Measurements from ENCODE around the gene PTPRD. TPM values are rescaled to one million over a fixed set of nuclear protein-coding genes. Genes with fewer than 3 reads are reported as not detected.

The PTPRD gene
- total RNA-seq, 1 donor from 2014 or later = 75.7 TPM

DNA sequence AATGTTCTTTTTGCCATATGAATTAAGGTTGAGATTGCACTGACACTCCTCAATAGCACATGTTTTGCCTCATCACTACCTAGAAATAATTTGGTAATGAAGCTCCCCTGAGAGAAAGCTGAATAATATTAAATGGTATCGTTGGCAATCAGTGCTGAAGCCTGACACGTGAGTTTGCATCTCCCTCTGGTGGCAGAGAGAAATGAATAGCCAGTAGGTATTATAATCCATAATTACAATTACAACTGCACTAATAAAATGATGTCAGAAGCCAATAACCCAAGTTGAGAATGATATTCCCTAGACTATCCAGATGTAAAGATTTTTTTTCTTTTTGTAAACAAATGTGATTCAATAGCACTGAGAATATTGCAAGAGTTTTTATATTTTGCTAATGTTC lies 700.3 kb downstream of the PTPRD start:
- no peaks in the 10 kb centered on the region for H3K27me3 ChIP-seq (ENCODE audit: control insufficient read depth in 3 of 3, insufficient read depth in 3 of 3, low read length in 3 of 3)
- H3K9ac ChIP-seq (ENCODE audit: low read depth in 1 of 3, low read length in 3 of 3) = no peak overlapping the region
- H3K27ac ChIP-seq (ENCODE audit: low read depth, low read length) = no peak overlapping the region
- peaks cover 0 to 4% (median 2%) of the 10 kb centered on the region in 3 donors for H3K9me3 ChIP-seq (ENCODE audit: control insufficient read depth in 3 of 3, low read length in 3 of 3)
- H3K36me3 ChIP-seq (ENCODE audit: control insufficient read depth in 3 of 3, insufficient read depth in 3 of 3, low read length in 3 of 3) = no peaks in the 10 kb centered on the region
- no peak overlapping the region for H3K4me3 ChIP-seq (ENCODE audit: low read length in 3 of 3)
- no peaks in the 10 kb centered on the region for H3K4me1 ChIP-seq (ENCODE audit: control insufficient read depth in 3 of 3, insufficient read depth in 3 of 3, low read length in 3 of 3)

DNA sequence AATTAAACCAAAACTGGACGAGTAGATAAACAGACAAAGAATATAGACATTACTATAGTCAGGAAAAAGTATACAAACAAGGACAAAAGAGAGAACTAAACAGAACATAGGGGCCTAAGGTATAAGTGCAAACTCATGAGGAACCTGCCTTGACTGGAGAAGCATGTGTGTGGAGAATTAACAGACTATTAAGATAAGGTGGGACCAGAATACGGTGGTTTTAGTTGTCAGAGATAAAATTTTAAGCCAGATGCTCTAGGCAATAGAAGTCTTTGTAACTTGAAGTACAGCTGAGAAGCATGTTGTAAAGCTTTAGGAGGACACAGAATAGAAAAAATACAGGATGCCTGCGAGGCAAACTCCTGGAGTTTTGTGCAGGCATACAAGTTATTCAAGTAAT lies 707.1 kb downstream of the PTPRD start:
- no peak overlapping the region for H3K27ac ChIP-seq (ENCODE audit: low read depth, low read length)
- no peak overlapping the region for H3K4me3 ChIP-seq (ENCODE audit: low read length in 3 of 3)
- H3K27me3 ChIP-seq (ENCODE audit: control insufficient read depth in 3 of 3, insufficient read depth in 3 of 3, low read length in 3 of 3) = no peaks in the 10 kb centered on the region
- no peaks in the 10 kb centered on the region for H3K9me3 ChIP-seq (ENCODE audit: control insufficient read depth in 3 of 3, low read length in 3 of 3)
- no peak overlapping the region for H3K9ac ChIP-seq (ENCODE audit: low read depth in 1 of 3, low read length in 3 of 3)
- H3K4me1 ChIP-seq (ENCODE audit: control insufficient read depth in 3 of 3, insufficient read depth in 3 of 3, low read length in 3 of 3) = no peaks in the 10 kb centered on the region
- no peaks in the 10 kb centered on the region for H3K36me3 ChIP-seq (ENCODE audit: control insufficient read depth in 3 of 3, insufficient read depth in 3 of 3, low read length in 3 of 3)

DNA sequence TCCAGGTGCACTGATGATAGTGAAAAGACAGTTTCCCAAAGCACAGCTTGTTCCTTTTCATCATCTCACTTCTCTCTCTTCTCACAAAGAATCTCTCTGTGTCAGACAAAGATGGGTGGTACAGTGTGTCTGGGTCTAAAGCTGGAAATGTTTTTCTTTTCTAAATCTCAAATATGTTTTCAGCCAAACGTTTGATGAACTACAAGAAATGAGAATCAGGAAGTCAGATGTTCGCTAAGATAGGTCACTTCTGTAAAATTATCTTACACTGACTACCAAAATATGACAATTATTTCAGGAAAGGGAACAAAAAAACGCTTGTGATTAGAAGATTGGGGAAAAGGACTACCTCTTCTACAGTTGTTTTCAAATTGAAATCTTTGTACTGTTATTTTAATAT lies 708.8 kb downstream of the PTPRD start:
- H3K27me3 ChIP-seq (ENCODE audit: control insufficient read depth in 3 of 3, insufficient read depth in 3 of 3, low read length in 3 of 3) = no peaks in the 10 kb centered on the region
- H3K4me3 ChIP-seq (ENCODE audit: low read length in 3 of 3) = no peak overlapping the region
- H3K4me1 ChIP-seq (ENCODE audit: control insufficient read depth in 3 of 3, insufficient read depth in 3 of 3, low read length in 3 of 3) = no peaks in the 10 kb centered on the region
- H3K9ac ChIP-seq (ENCODE audit: low read depth in 1 of 3, low read length in 3 of 3) = no peak overlapping the region
- H3K36me3 ChIP-seq (ENCODE audit: control insufficient read depth in 3 of 3, insufficient read depth in 3 of 3, low read length in 3 of 3) = no peaks in the 10 kb centered on the region
- no peaks in the 10 kb centered on the region for H3K9me3 ChIP-seq (ENCODE audit: control insufficient read depth in 3 of 3, low read length in 3 of 3)
- H3K27ac ChIP-seq (ENCODE audit: low read depth, low read length) = no peak overlapping the region

DNA sequence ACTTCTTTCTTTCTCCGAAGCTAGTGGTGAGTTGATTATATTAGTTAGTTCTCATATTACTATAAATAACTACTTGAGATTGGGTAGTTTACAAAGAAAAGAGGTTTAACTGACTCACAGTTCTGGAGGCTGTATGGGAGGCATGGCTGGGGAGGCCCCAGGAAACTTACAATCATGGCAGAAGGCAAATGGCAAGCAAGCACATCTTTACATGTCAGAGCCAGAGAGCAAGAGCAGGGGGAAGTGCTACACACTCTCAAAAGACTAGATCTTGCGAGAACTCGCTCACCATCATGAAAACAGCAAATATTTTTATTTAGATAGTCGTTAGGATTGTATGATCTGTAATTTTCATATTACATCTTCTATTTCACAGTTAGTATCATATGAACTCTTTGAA lies 711.2 kb downstream of the PTPRD start:
- Histone ChIP-seq H3K36me3 (ENCODE audit: control insufficient read depth in 3 of 3, insufficient read depth in 3 of 3, low read length in 3 of 3) (no peaks in the 10 kb centered on the region), H3K27ac (ENCODE audit: low read depth, low read length) (no peak overlapping the region), H3K4me1 (ENCODE audit: control insufficient read depth in 3 of 3, insufficient read depth in 3 of 3, low read length in 3 of 3) (no peaks in the 10 kb centered on the region), H3K9ac (ENCODE audit: low read depth in 1 of 3, low read length in 3 of 3) (no peak overlapping the region), H3K4me3 (ENCODE audit: low read length in 3 of 3) (no peak overlapping the region), H3K27me3 (ENCODE audit: control insufficient read depth in 3 of 3, insufficient read depth in 3 of 3, low read length in 3 of 3) (no peaks in the 10 kb centered on the region), H3K9me3 (ENCODE audit: control insufficient read depth in 3 of 3, low read length in 3 of 3) (no peaks in the 10 kb centered on the region)

DNA sequence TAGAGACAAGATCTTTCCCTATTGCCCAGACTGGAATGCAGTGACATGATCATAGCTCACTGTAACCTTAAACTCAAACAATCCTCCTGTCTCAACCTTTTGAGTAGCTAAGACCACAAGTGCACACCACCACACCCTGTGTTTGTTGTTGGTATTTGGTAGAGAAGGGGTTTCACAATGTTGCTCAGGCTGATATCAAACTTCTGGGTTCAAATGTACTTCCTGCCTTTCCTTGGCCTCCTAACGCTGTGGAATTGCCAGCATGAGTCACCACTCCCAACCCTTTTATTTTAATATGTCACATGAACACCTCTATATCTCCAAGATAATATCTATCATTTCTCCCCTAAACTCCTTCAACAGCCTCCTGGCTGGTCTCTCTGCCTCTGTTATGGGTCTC lies 719.0 kb downstream of the PTPRD start:
- Histone ChIP-seq H3K36me3 (ENCODE audit: control insufficient read depth in 3 of 3, insufficient read depth in 3 of 3, low read length in 3 of 3) (no peaks in the 10 kb centered on the region), H3K9me3 (ENCODE audit: control insufficient read depth in 3 of 3, low read length in 3 of 3) (no peaks in the 10 kb centered on the region), H3K4me3 (ENCODE audit: low read length in 3 of 3) (no peak overlapping the region), H3K4me1 (ENCODE audit: control insufficient read depth in 3 of 3, insufficient read depth in 3 of 3, low read length in 3 of 3) (no peaks in the 10 kb centered on the region), H3K27ac (ENCODE audit: low read depth, low read length) (no peak overlapping the region), H3K27me3 (ENCODE audit: control insufficient read depth in 3 of 3, insufficient read depth in 3 of 3, low read length in 3 of 3) (no peaks in the 10 kb centered on the region), H3K9ac (ENCODE audit: low read depth in 1 of 3, low read length in 3 of 3) (no peak overlapping the region)

DNA sequence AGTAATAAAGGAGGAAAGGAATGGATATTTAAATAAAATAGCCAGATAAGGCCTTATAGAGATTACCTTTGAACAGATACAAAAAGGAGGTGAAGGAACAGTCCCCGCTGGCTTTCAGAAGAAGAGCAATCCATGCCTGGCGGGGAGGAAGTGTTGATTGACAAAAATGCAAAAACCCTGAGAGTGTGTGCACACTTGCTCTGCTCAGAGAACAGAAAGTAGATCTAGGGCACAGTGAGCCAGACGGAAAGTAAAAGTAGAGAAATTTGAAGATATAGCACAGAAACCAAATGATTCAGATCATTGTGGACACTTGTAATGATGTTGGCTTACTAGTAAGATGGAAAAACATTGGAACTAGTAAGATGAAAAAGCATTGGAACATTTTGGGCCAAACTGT lies 720.6 kb downstream of the PTPRD start:
- Histone ChIP-seq H3K27ac (ENCODE audit: low read depth, low read length) (no peak overlapping the region), H3K9me3 (ENCODE audit: control insufficient read depth in 3 of 3, low read length in 3 of 3) (no peaks in the 10 kb centered on the region), H3K27me3 (ENCODE audit: control insufficient read depth in 3 of 3, insufficient read depth in 3 of 3, low read length in 3 of 3) (no peaks in the 10 kb centered on the region), H3K4me1 (ENCODE audit: control insufficient read depth in 3 of 3, insufficient read depth in 3 of 3, low read length in 3 of 3) (no peaks in the 10 kb centered on the region), H3K9ac (ENCODE audit: low read depth in 1 of 3, low read length in 3 of 3) (no peak overlapping the region), H3K36me3 (ENCODE audit: control insufficient read depth in 3 of 3, insufficient read depth in 3 of 3, low read length in 3 of 3) (no peaks in the 10 kb centered on the region), H3K4me3 (ENCODE audit: low read length in 3 of 3) (no peak overlapping the region)

DNA sequence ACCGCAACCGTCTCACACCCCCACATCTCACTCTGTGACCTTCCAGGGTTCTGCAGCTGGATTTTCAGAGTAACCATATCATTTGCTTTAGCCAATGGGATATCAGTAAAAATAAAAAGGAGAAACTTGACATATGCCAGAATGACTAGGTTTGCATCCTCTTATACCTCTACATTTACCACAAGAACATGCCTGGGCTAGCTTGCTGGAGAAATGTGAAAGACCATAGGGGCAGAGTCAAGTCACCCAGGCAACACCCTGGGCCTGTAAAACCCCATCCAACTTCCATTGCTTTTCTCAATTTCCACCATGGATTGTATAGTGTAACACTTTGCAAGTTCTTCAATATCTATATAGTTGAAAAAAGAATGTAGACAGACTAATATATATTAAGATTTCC lies 731.1 kb downstream of the PTPRD start:
- H3K36me3 ChIP-seq (ENCODE audit: control insufficient read depth in 3 of 3, insufficient read depth in 3 of 3, low read length in 3 of 3) = no peaks in the 10 kb centered on the region
- no peak overlapping the region for H3K27ac ChIP-seq (ENCODE audit: low read depth, low read length)
- no peaks in the 10 kb centered on the region for H3K27me3 ChIP-seq (ENCODE audit: control insufficient read depth in 3 of 3, insufficient read depth in 3 of 3, low read length in 3 of 3)
- no peaks in the 10 kb centered on the region for H3K4me1 ChIP-seq (ENCODE audit: control insufficient read depth in 3 of 3, insufficient read depth in 3 of 3, low read length in 3 of 3)
- H3K9me3 ChIP-seq (ENCODE audit: control insufficient read depth in 3 of 3, low read length in 3 of 3) = peaks cover 0 to 2% (median 0%) of the 10 kb centered on the region in 3 donors
- no peak overlapping the region for H3K4me3 ChIP-seq (ENCODE audit: low read length in 3 of 3)
- H3K9ac ChIP-seq (ENCODE audit: low read depth in 1 of 3, low read length in 3 of 3) = no peak overlapping the region

DNA sequence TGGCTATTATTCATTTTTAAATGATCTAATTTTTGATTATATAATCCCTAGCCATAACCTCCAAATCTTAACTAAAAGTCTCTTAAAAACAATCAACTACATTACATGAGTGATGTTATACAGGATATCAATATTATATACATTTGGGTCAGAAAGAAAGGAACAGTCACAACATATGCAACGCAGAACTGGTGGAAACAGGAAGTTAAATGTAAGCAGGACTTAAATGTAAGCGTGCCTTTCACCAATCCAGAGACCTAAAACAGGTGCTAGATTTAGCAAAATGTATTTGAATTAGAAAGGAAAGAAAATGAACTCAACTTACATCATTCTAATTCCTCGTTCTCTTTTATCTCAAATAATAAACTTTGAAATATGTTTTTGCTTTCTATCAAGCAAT lies 738.5 kb downstream of the PTPRD start:
- no peaks in the 10 kb centered on the region for H3K9me3 ChIP-seq (ENCODE audit: control insufficient read depth in 3 of 3, low read length in 3 of 3)
- no peak overlapping the region for H3K9ac ChIP-seq (ENCODE audit: low read depth in 1 of 3, low read length in 3 of 3)
- H3K27ac ChIP-seq (ENCODE audit: low read depth, low read length) = no peak overlapping the region
- no peaks in the 10 kb centered on the region for H3K36me3 ChIP-seq (ENCODE audit: control insufficient read depth in 3 of 3, insufficient read depth in 3 of 3, low read length in 3 of 3)
- H3K4me1 ChIP-seq (ENCODE audit: control insufficient read depth in 3 of 3, insufficient read depth in 3 of 3, low read length in 3 of 3) = no peaks in the 10 kb centered on the region
- H3K4me3 ChIP-seq (ENCODE audit: low read length in 3 of 3) = no peak overlapping the region
- H3K27me3 ChIP-seq (ENCODE audit: control insufficient read depth in 3 of 3, insufficient read depth in 3 of 3, low read length in 3 of 3) = no peaks in the 10 kb centered on the region

DNA sequence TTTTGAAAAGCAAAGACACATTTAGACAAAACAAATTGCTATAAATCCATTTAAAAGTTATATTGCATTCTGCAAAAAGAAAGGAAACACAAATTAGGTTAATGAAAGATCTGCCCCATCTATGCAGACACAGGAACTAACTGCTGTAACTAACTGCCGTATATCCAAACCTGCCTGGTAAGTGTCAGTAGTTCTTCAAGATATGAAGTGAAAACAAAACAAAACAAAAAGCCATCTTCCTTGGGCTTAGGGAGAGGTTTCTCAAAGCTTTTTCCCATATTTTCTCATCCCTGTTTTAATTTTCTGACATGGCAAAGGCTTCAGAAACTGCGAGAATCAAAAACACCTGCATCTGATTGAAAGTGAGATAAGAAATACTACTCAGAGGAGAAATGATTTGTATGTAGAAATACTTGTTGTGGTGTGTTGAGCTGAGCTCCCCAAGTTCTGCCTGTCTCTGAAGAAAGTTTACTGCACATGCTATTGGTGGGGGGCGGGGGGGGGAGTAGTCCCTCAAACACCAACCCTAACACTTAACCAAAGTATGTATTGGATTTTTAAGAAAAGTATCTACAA lies 750.5 kb downstream of the PTPRD start:
- Histone ChIP-seq H3K4me1 (ENCODE audit: control insufficient read depth in 3 of 3, insufficient read depth in 3 of 3, low read length in 3 of 3) (no peaks in the 10 kb centered on the region), H3K9ac (ENCODE audit: low read depth in 1 of 3, low read length in 3 of 3) (no peak overlapping the region), H3K27ac (ENCODE audit: low read depth, low read length) (no peak overlapping the region), H3K36me3 (ENCODE audit: control insufficient read depth in 3 of 3, insufficient read depth in 3 of 3, low read length in 3 of 3) (no peaks in the 10 kb centered on the region), H3K4me3 (ENCODE audit: low read length in 3 of 3) (no peak overlapping the region), H3K27me3 (ENCODE audit: control insufficient read depth in 3 of 3, insufficient read depth in 3 of 3, low read length in 3 of 3) (no peaks in the 10 kb centered on the region), H3K9me3 (ENCODE audit: control insufficient read depth in 3 of 3, low read length in 3 of 3) (no peaks in the 10 kb centered on the region)

DNA sequence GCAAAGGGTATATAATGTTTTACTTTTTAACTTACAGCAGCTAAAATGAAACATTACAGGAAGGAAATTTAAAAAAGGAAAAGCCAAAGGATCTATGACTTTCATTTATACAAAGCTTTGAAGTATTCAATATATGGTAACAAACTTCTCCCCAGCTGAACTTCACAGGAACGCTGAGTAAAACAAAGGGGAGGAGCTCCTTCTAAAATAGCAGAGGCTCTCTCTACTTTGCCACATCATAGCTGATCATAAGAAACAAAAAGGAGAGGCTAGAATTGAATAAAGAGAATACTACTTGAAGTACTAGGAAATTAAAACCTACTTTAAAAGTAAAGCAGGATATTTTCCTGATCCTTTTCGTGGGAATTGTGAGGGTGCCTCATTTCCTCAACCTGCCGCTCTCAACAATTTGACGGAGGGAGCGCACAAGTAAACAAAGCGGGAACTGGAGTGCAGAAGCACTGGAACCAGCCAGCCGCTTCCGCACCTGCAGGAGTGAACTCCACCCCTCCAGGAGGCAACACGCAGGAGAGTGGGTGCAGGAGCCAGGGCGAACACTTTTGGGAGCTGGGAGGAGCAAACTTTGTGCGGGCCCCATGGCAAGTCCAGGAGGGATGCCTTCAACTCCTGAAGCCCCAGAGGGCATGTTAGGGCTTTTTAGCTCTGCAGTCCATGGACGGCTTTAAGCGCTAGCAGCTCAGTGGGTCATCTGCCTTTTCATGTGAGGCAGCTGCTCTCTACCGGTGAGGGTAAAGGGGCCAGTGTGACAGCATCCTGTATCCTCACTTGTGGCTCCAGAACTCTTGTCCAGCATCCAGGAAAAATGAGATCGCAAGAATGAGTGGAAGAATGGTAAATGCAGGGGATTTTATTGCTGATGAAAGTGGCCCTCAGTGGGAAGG lies 757.4 kb downstream of the PTPRD start:
- H3K9ac ChIP-seq (ENCODE audit: low read depth in 1 of 3, low read length in 3 of 3) = no peak overlapping the region
- no peaks in the 10 kb centered on the region for H3K27me3 ChIP-seq (ENCODE audit: control insufficient read depth in 3 of 3, insufficient read depth in 3 of 3, low read length in 3 of 3)
- H3K27ac ChIP-seq (ENCODE audit: low read depth, low read length) = no peak overlapping the region
- no peaks in the 10 kb centered on the region for H3K9me3 ChIP-seq (ENCODE audit: control insufficient read depth in 3 of 3, low read length in 3 of 3)
- H3K4me3 ChIP-seq (ENCODE audit: low read length in 3 of 3) = no peak overlapping the region
- no peaks in the 10 kb centered on the region for H3K36me3 ChIP-seq (ENCODE audit: control insufficient read depth in 3 of 3, insufficient read depth in 3 of 3, low read length in 3 of 3)
- H3K4me1 ChIP-seq (ENCODE audit: control insufficient read depth in 3 of 3, insufficient read depth in 3 of 3, low read length in 3 of 3) = no peaks in the 10 kb centered on the region
